CD4-positive, alpha-beta T cell treated with Interleukin-2 at 100 ng/mL for 4 hours (primary cell): ENCODE results near the gene P2RY2.
"Not testable (repeated sequence)": the region's sequence is repeated elsewhere in the genome, so short reads cannot be mapped to it uniquely, and the experiment has no call there.

Source experiments
- DNase-seq: peaks from one replicate; pipeline ENCODE4 v3.0.0-alpha.2; 2020; ENCODE audit warnings: low spot score

Gene P2RY2

GRCh38 chr11:73267906-73268540 is 49.9 kb downstream of the P2RY2 start:
- DNase-seq, result no peak

- no peak for DNase-seq
These were observed 50.7 kb downstream of the P2RY2 start for GRCh38 chr11:73268671-73269271.

- no peak for DNase-seq
These were observed 51.5 kb downstream of the P2RY2 start for GRCh38 chr11:73269459-73270015.

GRCh38 chr11:73270016-73270854 is 52.2 kb downstream of the P2RY2 start:
- DNase-seq, result no peak

- DNase-seq, result no peak
These were observed 52.9 kb downstream of the P2RY2 start for GRCh38 chr11:73270855-73271477.

DNA sequence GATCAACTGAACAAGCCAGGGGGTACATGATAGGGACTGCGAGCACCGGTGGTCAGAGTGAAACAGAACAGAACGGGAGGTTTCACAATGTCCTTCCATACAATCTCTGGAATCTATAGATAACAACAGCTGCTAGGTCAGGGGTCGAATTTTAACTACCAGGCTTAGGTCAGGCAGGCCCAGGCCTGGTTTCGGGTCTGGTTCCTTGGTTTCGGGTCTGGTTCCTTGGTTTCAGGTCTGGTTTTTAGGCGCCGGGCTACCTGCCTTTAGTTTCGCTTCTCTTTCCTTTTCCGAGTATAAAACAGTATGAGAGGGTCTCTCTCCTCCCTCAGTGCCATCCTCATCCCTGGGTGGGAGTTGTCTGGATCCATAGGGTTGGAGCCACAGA is 53.4 kb downstream of the P2RY2 start:
- not testable (repeated sequence) for DNase-seq

GRCh38 chr11:73271936-73272679 is 54.0 kb downstream of the P2RY2 start, which contains the start of gene P2RY6:
Gene P2RY6, plus strand, starts transcription at chr11:73272338. Its CDS starts 24,181 bp downstream, at chr11:73296519.
- no peak for DNase-seq

DNA sequence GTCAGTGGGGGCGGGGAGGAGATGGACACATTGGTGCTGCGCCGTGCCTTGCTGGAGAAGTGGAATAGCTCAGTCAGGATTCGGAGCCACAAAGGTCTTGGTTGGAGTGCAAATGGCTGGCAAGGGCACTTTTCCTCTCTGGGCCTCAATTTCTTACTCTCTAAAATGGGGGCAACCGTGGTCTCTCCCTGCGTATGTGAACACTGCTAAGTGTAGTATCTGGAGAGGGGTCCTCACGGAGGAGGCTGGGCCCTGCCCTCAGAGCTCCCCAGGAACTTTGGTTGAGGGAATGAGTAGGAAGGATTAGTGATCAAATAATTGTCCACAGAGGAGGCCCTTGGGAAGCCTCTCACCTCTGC is 54.6 kb downstream of the P2RY2 start:
- DNase-seq, result no peak

DNA sequence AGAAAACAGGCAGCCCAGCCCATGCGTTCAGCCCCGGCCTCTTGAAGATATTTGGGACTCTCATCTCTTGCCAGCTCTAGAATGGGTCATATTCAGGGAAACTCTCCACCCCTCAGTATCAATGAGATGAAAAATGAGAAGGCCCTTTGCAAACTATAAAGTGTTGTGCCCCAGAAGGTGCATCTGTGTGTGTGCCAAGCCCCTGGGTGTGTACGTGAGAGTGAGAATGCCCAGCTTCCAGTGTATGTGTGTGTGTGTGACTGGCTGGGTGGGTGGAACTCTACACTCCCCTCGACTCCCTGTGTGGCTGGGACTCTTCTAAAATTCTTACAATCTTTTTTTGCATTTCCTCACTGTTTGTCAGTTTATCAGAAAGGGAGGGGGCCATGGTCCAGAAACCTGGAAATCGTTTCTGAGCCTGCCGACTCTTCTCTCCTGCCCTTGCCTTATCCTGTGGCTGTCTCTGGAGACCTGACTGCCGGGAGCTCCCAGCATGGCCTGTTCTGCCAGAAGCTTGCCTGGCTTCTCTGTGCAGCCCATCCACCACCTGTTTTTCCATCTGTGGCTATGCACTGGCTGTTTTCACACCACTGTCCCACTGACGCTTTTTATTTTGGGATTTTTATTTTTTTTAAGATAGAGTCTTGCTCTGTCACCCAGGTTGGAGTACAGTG is 55.3 kb downstream of the P2RY2 start:
- DNase-seq, result no peak

- not testable (repeated sequence) for DNase-seq
These were observed 56.1 kb downstream of the P2RY2 start for GRCh38 chr11:73274191-73274590.

- DNase-seq, result no peak
These were observed 56.8 kb downstream of the P2RY2 start for GRCh38 chr11:73274722-73275380.

DNA sequence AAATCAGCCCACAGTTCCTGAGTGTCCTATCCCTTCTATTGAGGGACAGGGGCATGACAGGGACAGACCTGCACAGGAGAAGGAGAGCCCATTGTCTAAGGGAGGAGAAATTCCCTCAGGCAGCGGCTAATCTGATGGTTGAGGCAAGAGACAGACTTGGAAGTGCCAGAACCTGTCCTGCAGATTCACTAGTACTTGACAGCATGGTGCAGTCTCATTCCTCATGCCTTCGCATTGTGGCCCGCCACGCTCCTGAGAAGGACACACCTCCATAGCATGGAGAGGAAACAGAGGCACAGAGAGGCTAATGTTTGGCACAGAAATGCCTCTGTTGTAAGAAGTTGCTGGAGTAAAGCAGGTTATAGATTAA is 57.3 kb downstream of the P2RY2 start:
- DNase-seq, result no peak

DNA sequence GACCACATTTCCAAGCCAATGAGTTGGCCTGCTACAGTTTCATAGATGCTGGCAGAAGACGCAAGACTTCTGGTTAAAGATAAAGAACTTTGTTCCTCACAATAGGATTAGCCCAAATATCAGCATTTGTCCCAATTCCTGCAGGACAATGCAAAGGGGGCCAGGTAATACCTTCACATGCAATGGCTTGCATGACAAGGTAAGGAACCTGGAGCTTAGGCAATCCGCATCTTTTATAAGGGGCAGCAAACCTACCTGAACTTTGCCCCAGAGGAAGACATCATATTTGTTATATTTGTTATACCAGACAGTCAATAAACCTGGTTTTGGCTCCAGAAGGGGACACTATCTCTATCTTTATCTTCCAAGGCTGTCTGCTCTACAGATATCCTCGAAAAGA is 59.4 kb downstream of the P2RY2 start:
- DNase-seq, result no peak

DNA sequence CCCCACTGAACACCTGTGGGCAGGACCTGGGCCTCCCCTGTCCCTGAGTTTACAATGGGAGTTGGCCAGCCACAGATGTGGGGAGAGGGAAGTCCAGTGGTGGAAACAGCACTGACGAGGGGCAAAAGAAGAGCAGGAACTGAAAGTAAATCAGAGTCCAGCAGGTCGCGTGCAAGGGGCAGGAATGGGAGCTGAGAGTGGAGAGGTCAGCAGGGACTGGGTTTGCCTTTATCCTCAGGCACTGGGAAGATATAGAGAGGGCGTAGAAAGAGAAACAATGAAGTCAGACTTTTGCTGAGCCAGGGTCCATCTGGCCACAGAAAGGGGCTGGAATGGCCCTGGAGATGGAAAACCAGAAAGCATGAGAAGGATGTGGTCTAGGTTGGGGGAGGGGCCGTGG is 62.5 kb downstream of the P2RY2 start:
- no peak for DNase-seq

DNA sequence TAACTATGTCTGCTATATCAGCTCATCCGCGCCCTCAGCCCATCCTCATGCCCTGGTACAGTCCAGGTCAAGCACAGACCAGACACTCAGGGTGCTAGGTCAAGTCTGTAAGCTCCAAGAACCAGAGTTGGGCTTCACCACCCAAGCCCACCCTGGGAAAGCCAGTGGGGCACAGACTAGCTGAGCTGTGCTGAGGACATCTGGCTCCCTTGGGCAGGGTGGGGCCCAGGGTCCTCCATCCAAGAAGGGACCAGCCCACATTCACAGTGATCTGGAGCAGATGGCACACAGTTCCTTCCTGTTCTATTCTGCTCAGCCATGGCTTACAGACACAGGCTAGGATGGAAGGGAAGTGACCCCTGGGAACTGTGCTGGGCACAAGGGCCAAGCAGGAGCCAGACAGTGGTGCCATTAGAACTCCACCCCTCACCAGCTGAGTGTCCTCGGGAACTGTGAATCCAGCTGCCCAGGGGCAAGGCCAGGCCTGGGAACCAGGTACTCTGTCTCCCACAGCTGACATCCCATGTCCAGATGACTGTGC is 63.2 kb downstream of the P2RY2 start:
- no peak for DNase-seq

DNA sequence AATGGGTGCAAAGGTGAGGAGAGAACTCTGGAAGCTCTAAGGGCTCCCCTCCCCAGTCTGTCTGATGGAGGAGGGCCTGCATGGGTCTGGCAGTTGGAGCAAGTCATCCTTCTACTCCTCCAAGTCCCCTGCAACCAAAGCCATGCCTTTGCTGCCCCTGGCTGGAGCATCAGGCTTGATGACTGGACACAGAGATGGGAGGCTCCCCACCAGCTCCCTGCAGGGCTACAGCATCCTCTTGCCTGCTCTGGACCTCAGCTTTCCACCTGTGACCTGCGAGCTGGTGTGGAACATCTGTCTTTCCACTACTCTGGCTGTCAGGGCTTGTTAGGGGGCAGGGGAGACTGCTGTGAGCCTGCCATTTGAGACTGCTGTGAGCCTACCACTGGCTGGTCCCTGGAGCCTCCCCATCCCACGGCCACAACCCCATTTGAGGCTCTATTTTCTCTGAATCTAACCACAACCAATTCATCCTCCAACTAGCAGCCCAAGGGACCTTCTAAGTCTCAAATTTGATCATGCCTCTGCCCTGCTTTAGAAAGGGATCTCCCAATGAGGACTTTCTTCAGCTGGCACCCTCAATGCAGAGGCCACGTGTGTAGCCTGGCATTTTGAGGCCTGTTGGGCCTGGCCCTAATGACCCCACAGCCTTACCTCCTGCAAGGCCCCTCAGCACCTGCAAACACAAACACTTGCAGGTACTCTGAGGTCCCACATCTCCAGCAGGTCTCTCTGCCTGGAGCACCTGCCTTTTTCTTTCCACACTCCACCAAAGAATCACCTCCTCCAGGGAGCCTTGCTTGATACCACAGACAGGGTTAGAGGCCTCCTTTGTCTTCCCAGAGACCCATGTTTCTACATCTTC is 63.9 kb downstream of the P2RY2 start:
- no peak for DNase-seq

- no peak for DNase-seq
These were observed 65.4 kb downstream of the P2RY2 start for GRCh38 chr11:73283276-73284000.

- DNase-seq, result no peak
These were observed 66.0 kb downstream of the P2RY2 start for GRCh38 chr11:73284106-73284505.

DNA sequence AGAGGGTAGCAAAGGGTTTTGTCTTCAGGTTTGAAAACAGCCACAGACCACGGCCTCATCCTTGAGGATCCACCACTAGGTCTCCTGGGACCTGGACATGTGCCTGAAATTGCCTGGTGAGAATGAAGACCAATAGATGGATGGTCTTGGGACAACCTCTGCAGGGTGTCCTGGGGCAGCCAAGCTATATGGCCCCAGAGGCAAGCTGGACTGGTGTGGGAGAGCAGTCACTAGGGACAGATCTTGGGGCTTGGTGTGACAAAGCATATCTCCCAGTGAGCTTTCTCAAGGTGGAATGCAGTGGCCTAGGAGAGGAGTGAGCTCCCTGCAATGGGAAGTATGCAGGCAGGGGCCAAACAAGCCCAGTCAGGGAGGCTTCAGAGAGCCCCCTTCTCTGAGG is 67.6 kb downstream of the P2RY2 start:
- DNase-seq, result no peak
